Measurements from ENCODE around the gene CT47A1.
"Not testable (repeated sequence)": the region's sequence is repeated elsewhere in the genome, so short reads cannot be mapped to it uniquely, and the experiment has no call there.

The CT47A1 gene

GRCh38 chrX:120985660-120986059 lies at the start of gene CT47A1:
CT47A1 (minus strand) TSS chrX:120985760; CDS start chrX:120985529, 231 bp downstream.
- DNase-seq, result not testable (repeated sequence)

GRCh38 chrX:121032531-121032930 lies 47.0 kb upstream of the CT47A1 start:
- DNase-seq, result no peak

DNA sequence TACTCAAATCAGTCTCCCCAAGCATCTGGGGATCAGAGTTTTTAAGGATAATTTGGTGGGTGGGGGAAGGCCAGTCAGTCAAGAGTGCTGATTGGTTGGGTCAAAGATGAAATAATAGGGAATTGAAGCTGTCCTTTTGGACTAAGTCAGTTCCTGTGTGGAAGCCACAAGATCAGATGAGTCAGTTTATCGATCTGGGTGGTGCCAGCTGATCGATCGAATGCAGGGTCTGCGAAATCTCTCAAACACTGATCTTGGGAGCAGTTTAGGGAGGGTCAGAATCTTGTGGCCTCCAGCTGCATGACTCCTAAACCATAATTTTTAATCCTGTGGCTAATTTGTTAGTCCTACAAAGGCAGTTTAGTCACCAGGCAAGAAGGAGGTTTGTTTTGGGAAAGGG lies 44.5 kb upstream of the CT47A1 start:
- no peak for DNase-seq

- no peak for DNase-seq
These were observed 42.9 kb upstream of the CT47A1 start for GRCh38 chrX:121028419-121028818.

DNA sequence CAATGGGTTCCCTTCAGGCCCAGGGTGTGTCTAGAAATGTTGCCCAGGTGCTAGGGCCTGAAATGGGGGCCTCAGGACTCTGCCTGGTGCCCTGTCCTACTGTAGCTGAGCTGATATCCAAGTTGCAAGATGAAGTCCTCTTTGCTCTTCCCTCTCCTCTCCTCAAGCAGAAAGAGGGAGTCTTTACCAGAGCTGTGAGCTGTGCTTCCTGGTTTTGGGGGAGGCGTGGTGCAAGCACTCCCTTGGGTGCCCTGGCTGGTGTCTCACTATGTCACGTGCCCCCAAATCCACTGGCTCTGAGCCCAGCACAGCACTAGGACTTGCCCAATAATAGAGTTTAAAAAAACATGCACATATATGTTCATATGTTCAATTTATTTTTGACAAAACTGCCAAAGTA lies 29.3 kb upstream of the CT47A1 start:
- DNase-seq, result no peak

DNA sequence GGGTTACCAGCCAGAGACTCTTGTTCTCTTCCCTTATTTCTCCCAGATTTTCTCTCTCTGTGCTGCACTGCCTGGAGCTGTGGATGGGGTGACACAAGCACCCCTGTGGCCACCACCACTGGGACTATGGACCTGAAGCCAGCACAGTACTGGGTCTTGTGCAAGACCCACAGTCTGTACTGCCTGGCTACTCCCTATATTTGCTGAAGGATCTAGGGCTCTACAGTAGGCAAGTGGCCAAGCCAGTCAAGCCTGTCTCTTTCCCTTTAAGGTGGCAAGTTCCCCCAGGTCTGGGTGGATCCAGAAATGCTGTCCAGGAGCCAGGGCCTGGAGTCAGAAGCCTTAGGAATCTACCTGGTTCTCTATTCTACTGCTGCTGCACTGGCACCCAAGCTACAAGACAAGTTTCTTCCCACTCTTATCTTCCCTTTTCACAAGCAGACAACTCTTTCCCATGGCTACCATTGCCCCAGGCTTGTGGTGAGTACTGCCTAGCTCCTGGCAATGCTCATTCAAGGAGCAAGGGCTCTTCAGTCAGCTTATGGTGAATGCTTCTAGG lies 28.4 kb upstream of the CT47A1 start:
- no peak for DNase-seq

GRCh38 chrX:121011254-121011653 lies 25.7 kb upstream of the CT47A1 start:
- DNase-seq, result no peak

DNA sequence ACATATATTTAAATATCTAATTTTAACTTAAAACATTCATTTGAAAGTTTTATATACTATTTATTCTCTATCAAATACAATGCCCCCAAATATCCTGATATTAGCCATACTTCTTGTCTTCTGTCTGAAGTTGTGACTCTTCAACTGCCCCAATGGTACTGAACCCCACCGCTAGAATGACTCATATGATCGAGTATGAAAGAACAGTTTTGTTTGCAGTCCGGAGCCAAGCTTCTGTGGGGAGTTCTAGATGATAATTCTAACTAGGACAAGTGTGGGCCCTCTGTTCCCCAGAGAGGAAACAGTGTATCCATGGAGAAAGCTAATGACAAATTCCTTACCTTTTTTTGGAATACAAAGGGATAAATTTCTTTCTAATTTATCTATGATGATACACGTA lies 24.7 kb upstream of the CT47A1 start:
- no peak for DNase-seq

GRCh38 chrX:121009764-121010163 lies 24.2 kb upstream of the CT47A1 start:
- DNase-seq, result no peak

- no peak for DNase-seq
These were observed 23.4 kb upstream of the CT47A1 start for GRCh38 chrX:121008920-121009319.

- no peak for DNase-seq
These were observed 15.0 kb upstream of the CT47A1 start for GRCh38 chrX:121000589-121000988.

GRCh38 chrX:120999413-120999812 lies 13.9 kb upstream of the CT47A1 start:
- no peak for DNase-seq

GRCh38 chrX:120956500-120956899 lies 29.1 kb downstream of the CT47A1 start, which contains the start of gene CT47A7:
CT47A7 (minus strand) TSS chrX:120956600; CDS start chrX:120956345, 255 bp downstream.
- DNase-seq, result not testable (repeated sequence)
